Measurements from ENCODE around the gene OR6C75.
"Not testable (repeated sequence)": the region's sequence is repeated elsewhere in the genome, so short reads cannot be mapped to it uniquely, and the experiment has no call there.

DNA sequence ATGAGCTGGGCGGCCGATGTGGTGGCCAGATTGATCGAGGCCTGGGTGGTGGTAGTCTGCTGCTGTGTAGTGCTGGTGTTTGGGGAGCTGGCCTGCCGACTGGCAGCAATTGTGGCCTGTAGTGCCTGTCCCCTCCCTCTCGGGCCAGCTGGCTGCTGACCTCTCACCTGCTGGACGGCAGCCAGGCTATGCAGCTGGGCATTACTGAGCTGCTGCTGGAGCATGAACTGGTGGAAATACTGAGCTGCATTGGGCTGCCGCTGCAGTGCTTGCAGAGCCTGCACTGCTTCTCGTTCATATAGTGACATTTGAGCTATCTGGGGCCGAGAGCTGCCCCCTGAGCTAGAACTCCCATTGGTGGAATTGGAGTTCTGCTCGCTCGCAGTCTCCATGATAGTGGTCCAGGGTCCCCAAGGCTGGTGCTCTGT, 51.6 kb downstream of the OR6C75 start:
- TF ChIP-seq, protein P1, sequence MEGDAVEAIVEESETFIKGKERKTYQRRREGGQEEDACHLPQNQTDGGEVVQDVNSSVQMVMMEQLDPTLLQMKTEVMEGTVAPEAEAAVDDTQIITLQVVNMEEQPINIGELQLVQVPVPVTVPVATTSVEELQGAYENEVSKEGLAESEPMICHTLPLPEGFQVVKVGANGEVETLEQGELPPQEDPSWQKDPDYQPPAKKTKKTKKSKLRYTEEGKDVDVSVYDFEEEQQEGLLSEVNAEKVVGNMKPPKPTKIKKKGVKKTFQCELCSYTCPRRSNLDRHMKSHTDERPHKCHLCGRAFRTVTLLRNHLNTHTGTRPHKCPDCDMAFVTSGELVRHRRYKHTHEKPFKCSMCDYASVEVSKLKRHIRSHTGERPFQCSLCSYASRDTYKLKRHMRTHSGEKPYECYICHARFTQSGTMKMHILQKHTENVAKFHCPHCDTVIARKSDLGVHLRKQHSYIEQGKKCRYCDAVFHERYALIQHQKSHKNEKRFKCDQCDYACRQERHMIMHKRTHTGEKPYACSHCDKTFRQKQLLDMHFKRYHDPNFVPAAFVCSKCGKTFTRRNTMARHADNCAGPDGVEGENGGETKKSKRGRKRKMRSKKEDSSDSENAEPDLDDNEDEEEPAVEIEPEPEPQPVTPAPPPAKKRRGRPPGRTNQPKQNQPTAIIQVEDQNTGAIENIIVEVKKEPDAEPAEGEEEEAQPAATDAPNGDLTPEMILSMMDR (IDR thresholded peaks at IDR 0.05): not testable (repeated sequence)
- TF ChIP-seq POLR2A (IDR thresholded peaks at IDR 0.05): not testable (repeated sequence)
